ENCODE results near the gene DOK3. TPM values are rescaled to one million over a fixed set of nuclear protein-coding genes. Genes with fewer than 3 reads are reported as not detected.

DOK3 gene
- total RNA-seq, 4 donors from 2014 or later, result 0.60 to 17.2 (median 7.8) TPM

GRCh38 chr5:177457852-177458681, 51.6 kb downstream of the DOK3 start:
- Histone ChIP-seq H3K9me3 (no peaks in the 10 kb centered on the region), H3K36me3 (no peaks in the 10 kb centered on the region), H3K4me1 (peaks cover 10 to 27% (median 24%) of the 10 kb centered on the region in 4 donors), H3K4me3 (no peak overlapping the region), H3K27me3 (no peaks in the 10 kb centered on the region), H3K27ac (peak overlapping the region in 2 of 4 donors; percentile 60 to 92)
- no peak for DNase-seq
- no peak for TF ChIP-seq POLR2A (IDR thresholded peaks at IDR 0.05)
- no peak for TF ChIP-seq CTCF (IDR thresholded peaks at IDR 0.05)
- intact Hi-C loops (cut with DNase I; ENCODE audit: low total_unique reads) (loop anchor here (2.0 to 10.0 kb wide), 2 partner anchors 39 to 143 kb away; partner anchors contain the start of genes MXD3 and PDLIM7), in situ Hi-C loops (cut with MboI; ENCODE audit: low pct_ligation_motif_present in 1 of 4, low pct_unique_long_range_greater_than_20kb in 1 of 4, low sequenced_read_pairs in 3 of 4) (loop anchor here in 2 of 4 donors (5.0 to 25.0 kb wide), 2 partner anchors 66 to 146 kb away; partner anchors contain the start of genes MXD3 (in 1 of the 2), PRELID1 (in 1 of the 2) and RAB24 (in 1 of the 2))
- 89% methylated on average over 19 of the region's 20 CpGs; no CpG with 5 or more reads in 1 of the 2 donors for WGBS, 2 donors (ENCODE audit: low coverage in 1 of 2)

GRCh38 chr5:177456976-177457851, 52.4 kb downstream of the DOK3 start:
- H3K9me3 ChIP-seq, result no peaks in the 10 kb centered on the region
- WGBS, 2 donors (ENCODE audit: low coverage in 1 of 2), result 80 to 81% methylated on average over 10 to 24 of the region's 24 CpGs
- H3K36me3 ChIP-seq, result no peaks in the 10 kb centered on the region
- no peaks in the 10 kb centered on the region for H3K27me3 ChIP-seq
- in situ Hi-C loops (cut with MboI; ENCODE audit: low pct_ligation_motif_present in 1 of 4, low pct_unique_long_range_greater_than_20kb in 1 of 4, low sequenced_read_pairs in 3 of 4) (loop anchor here in 2 of 4 donors (5.0 to 25.0 kb wide), 2 partner anchors 65 to 145 kb away; partner anchors contain the start of genes MXD3 (in 1 of the 2), PRELID1 (in 1 of the 2) and RAB24 (in 1 of the 2)), intact Hi-C loops (cut with DNase I; ENCODE audit: low total_unique reads) (loop anchor here (2.0 to 10.0 kb wide), 2 partner anchors 40 to 142 kb away; partner anchors contain the start of genes MXD3 and PDLIM7)
- no peak overlapping the region for H3K4me3 ChIP-seq
- peak overlapping the region; percentile 17 to 92 (median 54) for H3K27ac ChIP-seq
- DNase-seq, result peak; percentile 76
- no peak for TF ChIP-seq POLR2AphosphoS5 (IDR thresholded peaks at IDR 0.05)
- peak; percentile 55 to 75 (median 62) for TF ChIP-seq CTCF (IDR thresholded peaks at IDR 0.05)
- peaks cover 10 to 27% (median 24%) of the 10 kb centered on the region in 4 donors for H3K4me1 ChIP-seq

GRCh38 chr5:177456591-177456964, 53.0 kb downstream of the DOK3 start:
- Histone ChIP-seq H3K36me3 (no peaks in the 10 kb centered on the region), H3K9me3 (no peaks in the 10 kb centered on the region), H3K27me3 (no peaks in the 10 kb centered on the region), H3K4me3 (no peak overlapping the region), H3K27ac (peak overlapping the region; percentile 17 to 92 (median 88)), H3K4me1 (peaks cover 10 to 27% (median 24%) of the 10 kb centered on the region in 4 donors)
- intact Hi-C loops (cut with DNase I; ENCODE audit: low total_unique reads) (loop anchor here (2.0 to 10.0 kb wide), 2 partner anchors 40 to 142 kb away; partner anchors contain the start of genes MXD3 and PDLIM7), in situ Hi-C loops (cut with MboI; ENCODE audit: low pct_ligation_motif_present in 1 of 4, low pct_unique_long_range_greater_than_20kb in 1 of 4, low sequenced_read_pairs in 3 of 4) (loop anchor here in 2 of 4 donors (5.0 to 25.0 kb wide), 2 partner anchors 64 to 144 kb away; partner anchors contain the start of genes MXD3 (in 1 of the 2), PRELID1 (in 1 of the 2) and RAB24 (in 1 of the 2))
- TF ChIP-seq EP300 (IDR thresholded peaks at IDR 0.05; ENCODE audit: low read depth) (no peak), CTCF (IDR thresholded peaks at IDR 0.05) (no peak)
- 19% methylated on average over 12 of the region's 12 CpGs; no CpG with 5 or more reads in 1 of the 2 donors for WGBS, 2 donors (ENCODE audit: low coverage in 1 of 2)
- no peak for DNase-seq

All from transverse colon (tissue), 4 donors.